GM12874 (cell line): ENCODE data around the gene LDHAL6A.

Experiments
- TF ChIP-seq, protein P1 (sequence below): IDR thresholded peaks from 2 replicates; pipeline ENCODE4 v1.5.1; 2011; ENCODE audit warnings: low read depth, mild to moderate bottlenecking, control low read depth, low read length, moderate library complexity; ENCODE audit not compliant: insufficient read depth

Gene LDHAL6A

DNA sequence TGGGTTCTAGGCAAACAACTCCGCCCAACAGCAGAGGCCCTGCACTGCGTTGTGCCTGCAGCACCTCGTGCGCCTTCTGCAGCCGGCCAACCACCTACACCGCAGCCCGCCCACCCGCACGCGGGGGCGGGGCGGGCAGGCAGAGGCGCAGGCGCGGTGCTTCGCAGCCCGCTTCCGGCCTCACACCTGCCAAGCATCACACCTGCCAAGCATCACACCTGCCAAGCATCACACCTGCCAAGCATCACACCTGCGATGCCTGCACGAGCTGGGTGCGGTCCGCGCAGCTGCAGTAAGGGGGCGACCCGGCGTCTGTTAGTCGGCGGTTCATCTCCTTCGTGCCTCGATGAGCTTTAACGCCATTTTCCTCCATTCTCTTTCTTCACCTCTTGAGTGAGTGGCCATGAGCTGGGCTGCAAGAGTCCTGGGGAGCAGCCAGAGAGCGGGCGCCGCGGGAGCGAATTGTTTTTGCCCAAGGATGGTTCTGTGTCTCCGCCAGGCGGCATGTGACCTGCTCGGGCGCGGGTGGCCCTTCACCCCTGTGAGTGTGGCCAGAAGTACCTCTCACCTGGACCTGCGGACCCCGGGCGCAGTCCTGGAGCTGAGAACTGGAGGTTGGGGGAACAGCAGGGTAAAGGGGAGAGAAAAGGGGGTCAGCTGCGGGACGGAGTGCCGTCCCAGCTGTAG lies at the start of gene LDHAL6A:
Gene LDHAL6A (plus strand): TSS at position 171 of the 687 bp plus-strand sequence. CDS start 825 bp downstream, outside the sequence.
- TF ChIP-seq, protein P1, sequence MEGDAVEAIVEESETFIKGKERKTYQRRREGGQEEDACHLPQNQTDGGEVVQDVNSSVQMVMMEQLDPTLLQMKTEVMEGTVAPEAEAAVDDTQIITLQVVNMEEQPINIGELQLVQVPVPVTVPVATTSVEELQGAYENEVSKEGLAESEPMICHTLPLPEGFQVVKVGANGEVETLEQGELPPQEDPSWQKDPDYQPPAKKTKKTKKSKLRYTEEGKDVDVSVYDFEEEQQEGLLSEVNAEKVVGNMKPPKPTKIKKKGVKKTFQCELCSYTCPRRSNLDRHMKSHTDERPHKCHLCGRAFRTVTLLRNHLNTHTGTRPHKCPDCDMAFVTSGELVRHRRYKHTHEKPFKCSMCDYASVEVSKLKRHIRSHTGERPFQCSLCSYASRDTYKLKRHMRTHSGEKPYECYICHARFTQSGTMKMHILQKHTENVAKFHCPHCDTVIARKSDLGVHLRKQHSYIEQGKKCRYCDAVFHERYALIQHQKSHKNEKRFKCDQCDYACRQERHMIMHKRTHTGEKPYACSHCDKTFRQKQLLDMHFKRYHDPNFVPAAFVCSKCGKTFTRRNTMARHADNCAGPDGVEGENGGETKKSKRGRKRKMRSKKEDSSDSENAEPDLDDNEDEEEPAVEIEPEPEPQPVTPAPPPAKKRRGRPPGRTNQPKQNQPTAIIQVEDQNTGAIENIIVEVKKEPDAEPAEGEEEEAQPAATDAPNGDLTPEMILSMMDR = no peak

DNA sequence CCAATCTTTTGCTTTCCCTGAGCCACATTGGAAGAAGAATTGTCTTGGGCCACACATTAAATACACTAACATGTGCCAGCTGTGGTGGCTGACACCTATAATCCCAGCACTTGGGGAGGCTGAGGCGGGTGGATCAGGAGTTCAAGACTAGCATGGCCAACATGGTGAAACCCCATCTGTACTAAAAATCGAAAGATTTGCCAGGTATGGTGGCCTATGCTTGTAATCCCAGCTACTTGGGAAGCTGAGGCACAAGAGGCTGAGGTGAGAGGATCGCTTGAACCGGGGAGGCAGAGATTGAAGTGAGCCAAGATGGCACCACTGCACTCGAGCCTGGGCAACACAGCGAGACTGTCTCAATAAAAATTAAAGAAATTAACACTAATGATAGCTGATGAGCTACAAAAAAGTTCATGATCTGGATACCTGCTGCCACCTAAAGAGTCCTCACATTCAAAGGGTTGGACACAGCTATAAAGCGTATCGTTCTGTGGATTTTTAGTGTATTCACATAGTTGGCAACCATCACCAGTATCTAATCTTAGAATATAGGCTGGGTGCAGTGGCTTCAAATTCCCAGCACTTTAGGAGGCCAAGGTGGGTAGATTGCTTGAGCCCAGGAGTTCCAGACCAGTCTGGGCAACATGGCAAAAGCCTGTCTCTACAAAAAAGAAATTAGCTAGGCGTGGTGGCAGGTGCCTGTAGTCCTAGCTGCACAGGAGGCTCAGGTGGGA lies 46.9 kb upstream of the LDHAL6A start:
- TF ChIP-seq, protein P1 = no peak

DNA sequence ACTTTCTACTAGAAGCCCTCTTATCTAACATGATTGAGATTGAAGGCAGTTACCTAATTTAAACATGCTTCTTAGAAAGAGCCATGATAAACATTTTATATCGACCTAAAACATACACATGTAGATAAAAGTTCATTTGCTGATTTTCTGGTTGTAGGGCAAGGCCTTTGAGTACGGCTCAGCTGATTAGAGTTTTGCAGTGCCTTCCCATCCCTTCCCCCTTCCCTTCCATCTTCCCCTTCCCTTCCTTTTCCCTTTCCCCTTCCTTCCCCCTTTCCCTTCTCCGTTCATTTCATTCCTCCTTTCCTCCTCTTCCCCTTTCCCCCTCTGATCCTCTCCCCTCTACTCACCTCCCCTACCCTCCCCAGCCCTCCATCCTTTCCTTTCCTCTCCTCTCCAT lies 39.2 kb upstream of the LDHAL6A start:
- TF ChIP-seq, protein P1 = no peak

DNA sequence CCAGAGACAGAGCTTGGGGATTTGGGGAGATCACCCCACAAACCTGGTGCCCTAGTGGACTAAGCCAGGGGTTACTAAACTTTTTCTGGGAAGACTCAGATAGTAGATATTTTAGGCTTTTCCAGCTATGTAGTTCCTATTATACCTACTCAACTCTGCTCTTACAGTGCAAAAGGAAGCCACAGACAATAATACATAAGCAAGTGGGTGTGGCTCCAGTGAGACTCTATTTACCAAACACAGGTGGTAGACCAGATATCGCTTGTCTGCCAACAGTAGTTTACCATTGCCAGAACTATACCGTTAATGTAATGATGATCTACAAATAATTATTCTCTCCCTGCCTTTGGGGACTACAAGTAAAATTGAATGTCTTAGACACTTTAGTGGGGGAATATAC lies 36.6 kb upstream of the LDHAL6A start:
- TF ChIP-seq, protein P1 = no peak

DNA sequence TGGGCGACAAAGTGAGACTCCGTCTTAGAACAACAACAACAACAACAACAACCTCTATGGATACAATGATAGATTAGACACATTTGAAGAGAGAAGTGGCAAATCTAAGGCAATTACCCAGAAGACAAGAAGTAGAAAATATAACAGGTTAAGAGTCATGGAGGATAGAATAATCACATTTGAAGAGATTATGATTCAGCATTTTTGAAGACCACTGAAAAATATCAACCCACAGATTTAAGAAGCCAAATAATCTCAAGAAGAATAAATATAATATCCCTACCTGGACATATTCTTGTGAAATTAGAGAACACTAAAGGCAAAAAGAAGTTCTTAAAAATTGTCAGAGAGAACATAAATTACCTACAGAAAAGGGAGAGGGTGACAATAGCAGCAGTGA lies 35.6 kb upstream of the LDHAL6A start:
- TF ChIP-seq, protein P1 = no peak

DNA sequence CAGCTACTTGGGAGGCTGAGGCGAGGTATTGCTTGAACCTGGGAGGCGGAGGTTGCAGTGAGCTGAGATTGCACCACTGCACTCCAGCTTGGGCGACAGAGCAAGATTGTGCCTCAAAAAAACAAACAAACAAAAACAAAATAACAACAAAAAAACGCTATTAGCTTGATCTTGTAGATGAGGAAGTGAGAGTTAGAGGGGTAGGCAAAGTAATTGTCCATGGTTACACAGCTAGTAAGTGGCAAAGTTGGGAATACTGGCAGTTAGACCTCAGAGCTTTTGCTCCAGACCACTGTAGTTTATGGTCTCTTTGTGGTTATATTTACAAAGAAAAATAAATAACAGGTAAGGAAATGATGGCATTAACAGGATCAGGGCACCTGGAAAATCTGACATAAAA lies 28.4 kb upstream of the LDHAL6A start:
- TF ChIP-seq, protein P1 = no peak

DNA sequence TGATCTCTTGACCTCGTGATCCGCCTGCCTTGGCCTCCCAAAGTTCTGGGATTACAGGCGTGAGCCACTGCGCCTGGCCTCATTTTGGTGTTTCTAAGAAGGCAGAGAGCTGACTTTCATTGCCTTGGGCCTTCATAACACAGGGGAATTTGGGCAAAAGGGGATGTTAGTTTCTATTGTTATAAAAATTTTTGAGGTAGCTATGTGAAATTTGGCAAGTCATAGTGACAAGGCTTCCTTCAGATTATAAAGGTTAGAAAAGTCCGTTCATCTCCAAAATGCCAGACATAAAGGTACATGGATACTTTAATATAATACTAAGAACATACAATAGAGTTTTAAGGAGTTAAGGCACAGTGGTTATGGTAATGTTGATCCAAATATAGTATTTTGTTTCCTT lies 26.3 kb upstream of the LDHAL6A start:
- TF ChIP-seq, protein P1 = no peak
